Midbrain (tissue), 1 donor: Measurements from ENCODE around the gene POP5.

Source experiments
- DNase-seq: peaks from one replicate; lab custom pipeline; 2025; lab: John Stamatoyannopoulos, UW

POP5 gene

GRCh38 chr12:120588948-120589930 is 8.0 kb upstream of the POP5 start:
- DNase-seq: no peak

- DNase-seq: no peak
These were observed 7.2 kb upstream of the POP5 start for GRCh38 chr12:120588371-120588770.

- no peak for DNase-seq
These were observed 5.7 kb upstream of the POP5 start for GRCh38 chr12:120586860-120587259.

- DNase-seq: no peak
These were observed 5.0 kb upstream of the POP5 start for GRCh38 chr12:120586206-120586605.

- DNase-seq: peak; percentile 48
These were observed 3.3 kb upstream of the POP5 start for GRCh38 chr12:120584343-120585149.

- peak; percentile 62 for DNase-seq
These were observed 2.4 kb upstream of the POP5 start for GRCh38 chr12:120583478-120584030.

- DNase-seq: no peak
These were observed 796 bp upstream of the POP5 start for GRCh38 chr12:120581998-120582397.

- no peak for DNase-seq
These were observed 2.0 kb downstream of the POP5 start for GRCh38 chr12:120579179-120579578.

- DNase-seq: no peak
These were observed 7.1 kb downstream of the POP5 start for GRCh38 chr12:120574106-120574505.

- no peak for DNase-seq
These were observed 7.6 kb downstream of the POP5 start for GRCh38 chr12:120573560-120573959.

- DNase-seq: no peak
These were observed 9.9 kb downstream of the POP5 start for GRCh38 chr12:120571299-120571698.

GRCh38 chr12:120563495-120563894 is 17.7 kb downstream of the POP5 start:
- DNase-seq: no peak

- no peak for DNase-seq
These were observed 18.3 kb downstream of the POP5 start for GRCh38 chr12:120562906-120563305.

GRCh38 chr12:120557589-120557988 is 23.6 kb downstream of the POP5 start:
- DNase-seq: no peak

- DNase-seq: no peak
These were observed 26.5 kb downstream of the POP5 start for GRCh38 chr12:120554678-120555077.

- no peak for DNase-seq
These were observed 35.2 kb downstream of the POP5 start for GRCh38 chr12:120546050-120546386.

- no peak for DNase-seq
These were observed 36.5 kb downstream of the POP5 start for GRCh38 chr12:120544691-120545090.

- no peak for DNase-seq
These were observed 39.0 kb downstream of the POP5 start for GRCh38 chr12:120542166-120542565.

- DNase-seq: no peak
These were observed 40.8 kb downstream of the POP5 start for GRCh38 chr12:120540445-120540844.

GRCh38 chr12:120539303-120539702 is 41.9 kb downstream of the POP5 start:
- no peak for DNase-seq

GRCh38 chr12:120538281-120539156 is 42.7 kb downstream of the POP5 start:
- no peak for DNase-seq

GRCh38 chr12:120537856-120538220 is 43.4 kb downstream of the POP5 start:
- no peak for DNase-seq
